ENCODE data around the gene ANO9.
A peak's percentile ranks its signal among the peaks of the same experiment; 100 is the strongest.

ANO9 gene

GRCh38 chr11:441418-442274 is at the start of gene ANO9:
Gene ANO9, minus strand, starts transcription at chr11:442011. Its CDS starts 85 bp downstream, at chr11:441926.
- peak; percentile 88 for DNase-seq

- no peak for DNase-seq
These were observed 49.5 kb upstream of the ANO9 start for GRCh38 chr11:491358-491757.

GRCh38 chr11:490930-491260 is 49.1 kb upstream of the ANO9 start:
- DNase-seq, result no peak

- no peak for DNase-seq
These were observed 48.5 kb upstream of the ANO9 start for GRCh38 chr11:490186-490929.

GRCh38 chr11:489610-490185 is 47.9 kb upstream of the ANO9 start:
- no peak for DNase-seq

GRCh38 chr11:488992-489391 is 47.2 kb upstream of the ANO9 start:
- DNase-seq, result no peak

GRCh38 chr11:488579-488978 is 46.8 kb upstream of the ANO9 start:
- no peak for DNase-seq

- no peak for DNase-seq
These were observed 46.3 kb upstream of the ANO9 start for GRCh38 chr11:488062-488461.

GRCh38 chr11:487571-488021 is 45.8 kb upstream of the ANO9 start:
- DNase-seq, result no peak

GRCh38 chr11:486189-486588 is 44.4 kb upstream of the ANO9 start:
- no peak for DNase-seq

GRCh38 chr11:484616-485015 is 42.8 kb upstream of the ANO9 start:
- no peak for DNase-seq

GRCh38 chr11:479311-479710 is 37.5 kb upstream of the ANO9 start:
- no peak for DNase-seq

- DNase-seq, result no peak
These were observed 35.4 kb upstream of the ANO9 start for GRCh38 chr11:477052-477715.

GRCh38 chr11:476416-476815 is 34.6 kb upstream of the ANO9 start:
- no peak for DNase-seq

- DNase-seq, result no peak
These were observed 34.1 kb upstream of the ANO9 start for GRCh38 chr11:475941-476340.

GRCh38 chr11:474914-475506 is 33.2 kb upstream of the ANO9 start:
- no peak for DNase-seq

- DNase-seq, result no peak
These were observed 32.4 kb upstream of the ANO9 start for GRCh38 chr11:473962-474785.

- DNase-seq, result no peak
These were observed 31.6 kb upstream of the ANO9 start for GRCh38 chr11:473415-473814.

- no peak for DNase-seq
These were observed 31.0 kb upstream of the ANO9 start for GRCh38 chr11:472816-473215.

GRCh38 chr11:472272-472671 is 30.5 kb upstream of the ANO9 start:
- DNase-seq, result no peak

GRCh38 chr11:471468-472145 is 29.8 kb upstream of the ANO9 start:
- no peak for DNase-seq
